ENCODE measurements around the gene BICDL2. TPM values are rescaled to one million over a fixed set of nuclear protein-coding genes. Genes with fewer than 3 reads are reported as not detected.
"Not testable (repeated sequence)": the region's sequence is repeated elsewhere in the genome, so short reads cannot be mapped to it uniquely, and the experiment has no call there.

Gene BICDL2, protein sequence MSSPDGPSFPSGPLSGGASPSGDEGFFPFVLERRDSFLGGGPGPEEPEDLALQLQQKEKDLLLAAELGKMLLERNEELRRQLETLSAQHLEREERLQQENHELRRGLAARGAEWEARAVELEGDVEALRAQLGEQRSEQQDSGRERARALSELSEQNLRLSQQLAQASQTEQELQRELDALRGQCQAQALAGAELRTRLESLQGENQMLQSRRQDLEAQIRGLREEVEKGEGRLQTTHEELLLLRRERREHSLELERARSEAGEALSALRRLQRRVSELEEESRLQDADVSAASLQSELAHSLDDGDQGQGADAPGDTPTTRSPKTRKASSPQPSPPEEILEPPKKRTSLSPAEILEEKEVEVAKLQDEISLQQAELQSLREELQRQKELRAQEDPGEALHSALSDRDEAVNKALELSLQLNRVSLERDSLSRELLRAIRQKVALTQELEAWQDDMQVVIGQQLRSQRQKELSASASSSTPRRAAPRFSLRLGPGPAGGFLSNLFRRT
- not detected in 2 replicates for total RNA-seq (2014; rRNA removed; shearing (Covaris generic))
- not detected in 2 replicates for polyA plus RNA-seq (2015; cell fraction: cytosol; rRNA removed)
- not detected in 2 replicates for polyA plus RNA-seq (2015; cell fraction: nucleus; rRNA removed)

DNA sequence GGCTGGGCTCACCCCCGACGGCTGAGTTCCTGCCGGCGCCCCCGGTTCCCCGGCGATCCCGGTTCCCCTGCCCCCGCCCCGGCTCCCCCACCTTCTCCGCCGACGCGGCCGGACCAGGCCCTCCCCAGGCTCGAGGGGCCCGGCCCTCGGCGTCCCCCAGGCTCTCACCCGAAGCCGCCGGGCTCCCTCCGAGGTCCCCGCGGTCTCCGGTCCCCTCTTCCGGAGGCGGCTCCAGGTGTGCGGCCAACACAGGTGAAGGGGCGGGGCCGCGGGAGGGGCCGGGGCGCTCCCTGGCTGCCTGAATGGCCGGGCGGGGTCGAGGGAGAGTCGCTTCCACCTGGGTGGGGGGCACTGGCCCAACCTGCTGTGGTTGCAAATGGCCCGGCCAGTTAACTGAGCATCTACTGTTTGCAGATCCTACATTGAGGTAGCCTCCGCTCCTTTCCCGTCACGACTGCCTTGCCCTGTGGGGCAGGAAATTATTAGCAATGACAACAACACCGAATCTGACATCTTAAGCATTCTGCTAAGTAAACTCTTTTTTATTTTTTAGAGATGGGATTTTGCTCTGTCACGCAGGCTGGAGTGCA lies at the start of gene BICDL2:
BICDL2 (minus strand) TSS at position 219 of the 590 bp plus-strand sequence. CDS start 1,448 bp downstream, outside the sequence.
- DNase-seq (ENCODE audit: low read depth): no peak

- DNase-seq (ENCODE audit: low read depth): no peak
These were observed 49.3 kb upstream of the BICDL2 start for GRCh38 chr16:3085868-3086595.

- DNase-seq (ENCODE audit: low read depth): no peak
These were observed 48.4 kb upstream of the BICDL2 start for GRCh38 chr16:3084969-3085670.

- no peak for DNase-seq (ENCODE audit: low read depth)
These were observed 47.7 kb upstream of the BICDL2 start for GRCh38 chr16:3084491-3084890.

GRCh38 chr16:3083408-3083807 lies 46.7 kb upstream of the BICDL2 start:
- not testable (repeated sequence) for DNase-seq (ENCODE audit: low read depth)

DNA sequence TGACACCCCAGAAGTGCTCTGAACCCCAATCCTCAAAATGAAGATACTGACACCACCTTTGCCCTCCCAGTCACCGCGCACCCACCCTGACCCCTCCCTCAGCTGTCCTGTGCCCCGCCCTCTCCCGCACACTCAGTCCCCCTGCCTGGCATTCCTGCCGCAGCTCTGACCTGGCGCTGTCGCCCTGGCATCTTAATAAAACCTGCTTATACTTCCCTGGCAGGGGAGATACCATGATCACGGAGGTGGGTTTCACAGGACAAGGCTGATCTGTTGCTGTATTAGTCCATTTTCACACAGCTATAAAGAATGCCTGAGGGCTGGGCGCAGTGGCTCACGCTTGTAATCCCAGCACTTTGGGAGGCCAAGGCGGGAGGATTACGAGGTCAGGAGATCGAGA lies 45.2 kb upstream of the BICDL2 start:
- not testable (repeated sequence) for DNase-seq (ENCODE audit: low read depth)

DNA sequence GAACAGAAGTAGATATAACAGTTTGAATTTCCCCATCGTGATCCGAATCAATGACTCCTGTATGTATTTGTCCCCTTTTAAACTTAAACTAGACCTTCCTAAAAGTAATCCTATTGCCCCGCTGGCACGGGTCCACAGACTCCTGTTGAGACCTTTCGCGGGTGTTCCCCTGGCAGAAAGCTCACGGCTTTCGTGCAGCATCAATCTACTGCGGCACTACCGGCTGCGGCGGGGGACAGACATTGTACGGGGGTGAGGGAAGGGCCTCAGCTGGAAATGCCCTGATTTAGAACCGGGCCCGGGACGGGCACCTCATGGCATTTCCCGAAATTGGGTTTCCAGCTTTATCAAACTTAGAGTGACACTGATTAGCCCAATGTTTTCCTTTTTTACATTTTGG lies 43.3 kb upstream of the BICDL2 start:
- DNase-seq (ENCODE audit: low read depth): no peak

DNA sequence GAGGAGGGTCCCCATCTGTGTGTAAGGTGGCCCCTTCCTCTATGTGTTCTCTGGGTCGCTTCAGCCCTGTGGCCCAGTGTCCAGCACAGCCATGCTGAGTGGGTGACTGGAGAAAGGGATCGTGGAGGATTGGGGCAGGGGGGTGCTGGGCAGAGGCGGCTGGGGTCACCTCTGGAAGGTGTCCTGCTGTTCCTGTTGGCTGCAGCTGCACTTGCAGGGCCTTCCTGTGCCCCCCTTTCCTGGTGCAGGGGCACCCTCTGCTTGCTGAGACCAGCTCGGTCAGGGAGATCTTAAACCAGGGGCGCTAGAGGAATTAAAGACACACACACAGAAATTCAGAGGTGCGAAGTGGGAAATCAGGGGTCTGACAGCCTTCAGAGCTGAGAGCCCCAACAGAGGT lies 39.8 kb upstream of the BICDL2 start:
- DNase-seq (ENCODE audit: low read depth): no peak

DNA sequence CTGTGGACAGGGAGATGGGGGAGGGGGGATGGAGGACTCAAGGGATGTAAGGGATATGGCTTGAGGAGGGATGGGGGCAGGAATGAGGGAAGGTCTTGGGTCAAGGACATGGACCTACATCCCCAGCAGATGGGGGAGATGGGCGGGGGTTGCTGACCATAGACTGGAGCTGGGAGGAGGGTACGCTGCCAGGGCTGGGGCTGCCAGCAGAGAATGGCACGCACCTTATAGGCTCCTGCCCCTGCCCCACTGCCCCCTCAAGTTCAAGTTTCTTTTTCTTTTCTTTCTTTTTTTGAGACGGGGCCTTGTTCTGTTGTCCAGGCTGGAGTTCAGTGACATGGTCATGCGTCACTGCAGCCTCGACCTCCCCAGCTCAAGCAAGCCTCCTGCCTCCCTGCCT lies 39.2 kb upstream of the BICDL2 start:
- not testable (repeated sequence) for DNase-seq (ENCODE audit: low read depth)

- no peak for DNase-seq (ENCODE audit: low read depth)
These were observed 38.8 kb upstream of the BICDL2 start for GRCh38 chr16:3075523-3075915.

GRCh38 chr16:3074860-3075522 lies 38.2 kb upstream of the BICDL2 start:
- no peak for DNase-seq (ENCODE audit: low read depth)

DNA sequence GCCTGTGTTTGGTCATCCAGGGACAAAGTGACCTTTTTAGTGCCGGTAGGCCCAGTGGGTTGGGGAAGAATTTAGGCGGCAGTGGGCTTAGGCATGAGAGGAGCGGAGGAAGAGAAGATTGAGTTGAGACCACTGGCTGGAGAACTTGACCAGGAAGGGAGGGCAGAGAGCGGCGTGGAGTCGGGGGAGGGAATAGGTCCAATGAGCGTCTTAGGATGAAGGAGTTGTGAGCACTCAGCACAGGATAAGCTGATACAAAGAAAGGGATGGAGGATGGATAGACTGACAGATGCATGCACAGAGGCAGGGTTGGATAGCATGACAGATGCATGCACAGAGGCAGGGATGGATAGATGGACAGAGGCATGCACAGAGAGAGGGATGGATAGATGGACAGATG lies 36.7 kb upstream of the BICDL2 start:
- no peak for DNase-seq (ENCODE audit: low read depth)

DNA sequence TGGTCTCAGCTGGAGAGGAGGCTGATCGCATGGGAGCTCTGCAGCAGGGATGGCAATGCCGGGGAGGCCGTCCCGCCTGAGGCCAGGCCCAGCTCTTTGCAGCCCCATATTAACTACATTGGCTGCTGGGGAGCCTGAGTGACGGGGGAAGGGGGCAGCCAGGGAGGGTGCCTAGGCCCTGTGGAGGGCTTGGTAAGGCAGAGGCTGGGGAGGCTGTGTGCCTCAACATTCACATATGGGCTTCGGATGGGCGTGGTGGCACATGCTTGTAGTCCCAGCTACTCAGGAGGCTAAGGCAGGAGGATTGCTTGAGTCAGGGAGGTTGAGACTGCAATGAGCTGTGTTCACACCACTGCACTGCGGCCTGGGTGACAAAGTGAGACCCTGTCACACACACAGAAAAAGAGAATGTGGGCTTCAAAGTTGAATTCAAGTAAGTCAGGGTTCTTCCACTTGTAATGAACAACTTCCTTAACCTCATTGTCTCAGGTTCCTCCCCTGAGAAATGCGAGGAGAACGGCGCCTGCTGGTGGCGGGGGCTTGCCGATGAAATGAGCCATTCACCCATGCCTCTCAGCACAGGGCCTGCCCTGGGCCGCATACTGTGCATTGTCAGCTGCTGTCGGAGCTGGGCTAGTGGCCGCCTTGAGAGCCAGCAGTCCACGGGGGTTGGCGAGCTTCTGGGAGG lies 36.0 kb upstream of the BICDL2 start:
- DNase-seq (ENCODE audit: low read depth): not testable (repeated sequence)

DNA sequence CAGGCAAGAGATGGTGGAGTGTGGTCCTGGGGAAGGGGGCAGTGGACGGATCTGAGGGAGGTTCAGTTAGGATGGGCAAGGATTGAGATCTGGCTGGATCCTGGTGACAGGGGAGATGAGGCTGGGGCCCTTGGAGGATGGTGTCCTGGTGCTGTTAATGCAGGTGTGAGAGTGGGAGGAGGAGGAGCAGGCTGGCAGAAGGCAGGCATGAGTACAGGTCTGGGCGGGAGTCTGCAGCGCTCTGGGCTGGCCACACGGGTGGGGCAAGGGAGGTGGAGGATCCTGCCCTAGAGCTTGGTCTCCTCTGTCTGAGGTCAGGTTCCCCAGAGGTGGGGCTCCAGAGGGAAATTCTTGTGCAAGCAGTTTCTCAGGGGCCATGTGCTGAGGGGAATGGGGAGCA lies 35.4 kb upstream of the BICDL2 start:
- not testable (repeated sequence) for DNase-seq (ENCODE audit: low read depth)

- DNase-seq (ENCODE audit: low read depth): no peak
These were observed 34.9 kb upstream of the BICDL2 start for GRCh38 chr16:3071655-3072054.

- DNase-seq (ENCODE audit: low read depth): no peak
These were observed 33.9 kb upstream of the BICDL2 start for GRCh38 chr16:3070608-3071111.

DNA sequence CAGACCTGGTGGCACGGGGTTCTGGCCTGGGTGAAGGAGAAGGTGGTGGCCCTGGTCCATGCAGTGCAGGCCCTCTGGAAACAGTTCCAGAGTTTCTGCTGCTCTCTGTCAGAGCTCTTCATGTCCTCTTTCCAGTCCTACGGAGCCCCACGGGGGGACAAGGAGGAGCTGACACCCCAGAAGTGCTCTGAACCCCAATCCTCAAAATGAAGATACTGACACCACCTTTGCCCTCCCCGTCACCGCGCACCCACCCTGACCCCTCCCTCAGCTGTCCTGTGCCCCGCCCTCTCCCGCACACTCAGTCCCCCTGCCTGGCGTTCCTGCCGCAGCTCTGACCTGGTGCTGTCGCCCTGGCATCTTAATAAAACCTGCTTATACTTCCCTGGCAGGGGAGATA lies 32.4 kb upstream of the BICDL2 start:
- DNase-seq (ENCODE audit: low read depth): not testable (repeated sequence)

DNA sequence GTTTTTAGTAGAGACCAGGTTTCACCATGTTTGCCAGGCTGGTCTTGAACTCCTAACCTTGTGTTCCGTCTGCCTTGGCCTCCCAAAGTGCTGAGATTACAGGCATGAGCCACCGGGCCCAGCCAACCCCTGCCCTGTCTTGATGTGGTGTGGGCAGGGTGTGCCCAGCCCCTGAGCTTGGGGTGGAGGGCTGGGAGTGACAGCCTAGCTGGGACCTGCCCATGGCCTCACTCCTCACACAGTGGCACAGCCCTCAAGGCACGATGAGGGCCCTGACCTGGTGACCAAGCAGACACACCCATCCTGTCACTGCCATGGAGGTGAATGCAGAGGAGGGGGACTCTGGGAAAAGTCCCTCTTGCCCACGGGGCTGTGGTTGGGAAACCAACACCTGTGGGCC lies 31.7 kb upstream of the BICDL2 start:
- no peak for DNase-seq (ENCODE audit: low read depth)

DNA sequence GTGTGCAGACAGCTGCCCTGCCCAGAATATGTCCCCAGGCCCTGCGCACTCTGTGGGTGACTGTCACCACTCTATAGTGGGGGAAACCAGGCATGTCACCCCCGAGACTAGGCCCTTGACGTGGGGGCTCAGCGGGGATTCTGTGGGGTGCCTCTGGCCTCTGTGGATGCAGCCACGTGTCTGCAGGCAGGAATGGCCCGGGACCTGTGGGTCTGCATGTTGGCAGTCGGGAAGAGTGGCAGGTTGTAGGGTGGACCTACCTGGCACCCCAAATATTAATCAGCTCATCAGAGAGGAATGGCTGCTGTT lies 29.6 kb upstream of the BICDL2 start:
- no peak for DNase-seq (ENCODE audit: low read depth)

All from HT1080 (cell line).